SK-N-MC (cell line): ENCODE data around the gene ADRB2.

Source experiments
- EZH2 ChIP-seq: fragments of 200-600 bp; sonication (generic); IDR thresholded peaks from one replicate; pipeline ENCODE4 v1.6.1; 2017; ENCODE audit warnings: antibody characterized with exemption
- FOXP2 ChIP-seq: optimal IDR thresholded peaks from 2 replicates; pipeline ENCODE3; 2011; ENCODE audit warnings: mild to moderate bottlenecking, moderate library complexity; ENCODE audit not compliant: insufficient read depth; ENCODE audit errors: extremely low read length, control extremely low read depth
- POLR2AphosphoS5 ChIP-seq: IDR thresholded peaks from 2 replicates; pipeline ENCODE4 v1.6.1; 2012; ENCODE audit warnings: mild to moderate bottlenecking, low read depth, low read length, borderline replicate concordance

DNA sequence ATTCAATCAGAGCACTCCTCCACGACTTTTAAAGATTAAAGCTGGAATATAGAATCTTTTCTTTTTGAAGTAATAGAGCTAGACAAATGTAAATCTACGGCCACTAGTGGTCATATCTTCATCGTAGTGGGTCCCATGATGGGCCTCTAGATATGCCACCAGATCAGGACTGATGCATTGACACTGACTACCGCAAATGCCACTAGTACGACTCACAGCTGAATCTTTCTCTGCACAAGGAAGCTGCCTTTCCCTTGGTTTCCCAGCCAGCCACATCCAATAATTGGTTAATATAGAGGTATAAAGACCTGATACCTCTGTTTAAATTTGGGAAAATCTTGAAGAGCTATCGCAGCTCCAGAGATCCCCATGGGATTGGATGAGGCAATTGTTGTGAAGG, 37.8 kb upstream of the ADRB2 start:
- TF ChIP-seq EZH2 (no peak), POLR2AphosphoS5 (no peak), FOXP2 (no peak)
